ENCODE data around the gene MRPL46. TPM values are rescaled to one million over a fixed set of nuclear protein-coding genes. Genes with fewer than 3 reads are reported as not detected.

The MRPL46 gene
- total RNA-seq (2014; rRNA removed; shearing (Covaris generic)), result 32.1 and 34.1 TPM in 2 replicates

GRCh38 chr15:88467073-88467934 is at the start of gene MRPL46, which contains the start of gene MRPS11:
Gene MRPL46 (minus strand): TSS chr15:88467388. CDS start chr15:88467377, 11 bp downstream.
Gene MRPS11 (plus strand): TSS chr15:88467708. CDS start chr15:88467718, 10 bp downstream.
- Histone ChIP-seq H3K36me3 (peaks cover 16% of the 10 kb centered on the region), H3K27me3 (no peaks in the 10 kb centered on the region), H3K4me1 (no peaks in the 10 kb centered on the region; the same call in 1 of the 2 replicates), H3K4me3 (peak within 1 kb of the TSS; percentile 73), H3K9me3 (replicated peaks) (no peaks in the 10 kb centered on the region), H3K27ac (peak within 1 kb of the TSS; percentile 99)
- peak; percentile 89 to 94 for DNase-seq

- H3K27me3 ChIP-seq, result no peaks in the 10 kb centered on the region
- DNase-seq, result no peak
- no peaks in the 10 kb centered on the region for H3K4me1 ChIP-seq
- no peak overlapping the region for H3K27ac ChIP-seq
- H3K36me3 ChIP-seq, result peaks cover 7% of the 10 kb centered on the region
- no peaks in the 10 kb centered on the region for H3K9me3 ChIP-seq (replicated peaks)
- H3K4me3 ChIP-seq, result no peak overlapping the region
Observed at GRCh38 chr15:88513195-88513594, 46.0 kb upstream of the MRPL46 start.

DNA sequence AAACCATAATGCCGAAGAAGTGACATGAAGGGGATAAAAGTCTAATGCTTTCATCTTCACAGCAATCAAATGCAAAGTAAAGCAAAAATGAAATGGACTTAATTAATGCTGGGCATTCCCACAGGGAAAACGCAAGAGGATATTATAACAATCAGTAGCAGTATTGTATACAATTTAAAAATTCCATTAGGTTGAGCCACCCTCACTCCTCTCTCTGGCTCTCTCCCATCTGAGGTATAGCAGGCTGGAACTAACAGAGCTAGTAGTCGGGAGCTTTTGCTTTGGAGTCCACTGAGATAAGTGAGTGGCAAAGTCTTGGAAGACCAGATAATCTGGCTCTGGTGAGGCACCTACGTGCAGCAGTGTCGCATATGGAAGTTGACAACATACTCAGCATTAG is 45.4 kb upstream of the MRPL46 start:
- no peak overlapping the region for H3K27ac ChIP-seq
- no peak for DNase-seq
- H3K4me3 ChIP-seq, result no peak overlapping the region
- H3K27me3 ChIP-seq, result no peaks in the 10 kb centered on the region
- no peaks in the 10 kb centered on the region for H3K9me3 ChIP-seq (replicated peaks)
- peaks cover 7% of the 10 kb centered on the region for H3K36me3 ChIP-seq
- H3K4me1 ChIP-seq, result no peaks in the 10 kb centered on the region

- H3K4me3 ChIP-seq, result no peak overlapping the region
- no peaks in the 10 kb centered on the region for H3K9me3 ChIP-seq (replicated peaks)
- H3K27ac ChIP-seq, result no peak overlapping the region
- DNase-seq, result no peak
- no peaks in the 10 kb centered on the region for H3K4me1 ChIP-seq
- H3K36me3 ChIP-seq, result peaks cover 7% of the 10 kb centered on the region
- no peaks in the 10 kb centered on the region for H3K27me3 ChIP-seq
Observed at GRCh38 chr15:88512078-88512477, 44.9 kb upstream of the MRPL46 start.

- Histone ChIP-seq H3K27me3 (no peaks in the 10 kb centered on the region), H3K27ac (no peak overlapping the region), H3K9me3 (replicated peaks) (no peaks in the 10 kb centered on the region), H3K36me3 (peaks cover 3% of the 10 kb centered on the region), H3K4me1 (no peaks in the 10 kb centered on the region), H3K4me3 (no peak overlapping the region)
- DNase-seq, result no peak
Observed at GRCh38 chr15:88511161-88511560, 44.0 kb upstream of the MRPL46 start.

DNA sequence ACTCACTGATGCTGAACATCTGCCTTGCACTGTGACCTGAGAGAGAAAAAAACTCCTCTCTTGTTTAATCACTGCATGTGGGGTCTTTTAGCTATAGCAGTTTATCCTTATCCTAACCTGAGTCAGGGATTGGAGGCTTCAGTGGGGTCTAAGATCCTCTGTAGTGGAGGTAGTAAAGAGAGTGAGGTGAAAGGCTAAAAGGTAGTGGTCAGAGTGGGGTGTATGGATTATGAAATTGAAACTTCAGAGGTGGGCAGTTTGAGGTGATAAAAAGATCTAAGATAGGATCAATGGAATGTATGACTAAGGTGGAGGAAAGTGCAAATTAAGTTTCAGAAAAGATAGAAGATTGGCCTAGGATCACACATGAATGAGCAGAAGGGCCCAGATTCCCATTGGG is 42.8 kb upstream of the MRPL46 start:
- H3K36me3 ChIP-seq, result peaks cover 4% of the 10 kb centered on the region
- no peak overlapping the region for H3K4me3 ChIP-seq
- H3K27ac ChIP-seq, result no peak overlapping the region
- no peaks in the 10 kb centered on the region for H3K27me3 ChIP-seq
- DNase-seq, result no peak
- no peaks in the 10 kb centered on the region for H3K9me3 ChIP-seq (replicated peaks)
- no peaks in the 10 kb centered on the region for H3K4me1 ChIP-seq

DNA sequence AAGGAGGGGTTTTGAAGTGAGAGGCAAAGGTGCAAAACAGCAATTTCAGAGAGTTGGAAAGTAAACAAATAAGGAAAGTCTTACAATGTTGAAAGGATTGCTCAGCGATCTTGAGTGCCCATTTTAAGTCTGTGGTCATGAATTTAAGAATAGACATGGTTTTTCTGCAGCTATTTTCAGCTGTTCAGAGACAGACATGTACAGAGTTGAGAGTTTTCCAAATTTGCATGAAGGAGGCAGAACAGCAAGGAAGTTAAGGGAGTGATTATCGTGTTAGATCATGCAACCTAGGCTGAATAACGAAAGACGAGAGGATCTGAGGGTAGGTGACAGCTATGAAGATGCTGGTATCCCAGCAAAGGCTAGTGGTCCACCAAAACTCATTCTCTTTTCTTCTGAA is 42.1 kb upstream of the MRPL46 start:
- no peak overlapping the region for H3K27ac ChIP-seq
- peaks cover 6% of the 10 kb centered on the region for H3K36me3 ChIP-seq
- no peaks in the 10 kb centered on the region for H3K4me1 ChIP-seq
- H3K27me3 ChIP-seq, result no peaks in the 10 kb centered on the region
- no peak overlapping the region for H3K4me3 ChIP-seq
- DNase-seq, result no peak
- no peaks in the 10 kb centered on the region for H3K9me3 ChIP-seq (replicated peaks)

DNA sequence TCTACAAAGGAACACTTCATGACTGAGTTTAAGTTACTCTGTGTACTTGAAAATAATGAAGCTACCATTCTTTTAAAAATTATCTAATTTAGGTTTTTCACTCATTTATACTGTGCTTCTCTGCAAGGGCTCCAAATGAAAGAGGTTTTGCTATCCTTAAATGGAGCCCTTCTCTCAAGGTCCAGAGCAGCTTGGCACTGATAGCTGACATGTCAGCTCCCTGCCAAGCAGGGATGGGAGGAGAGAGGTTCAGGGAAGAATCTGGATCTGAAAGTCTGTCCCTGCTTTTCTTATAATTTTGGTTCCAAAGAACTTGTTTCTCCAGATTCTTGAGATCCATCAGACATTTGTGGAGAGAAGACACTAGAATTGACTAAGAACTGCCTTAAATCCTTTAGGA is 39.4 kb upstream of the MRPL46 start:
- Histone ChIP-seq H3K4me1 (no peaks in the 10 kb centered on the region), H3K36me3 (peaks cover 3% of the 10 kb centered on the region), H3K27me3 (no peaks in the 10 kb centered on the region), H3K9me3 (replicated peaks) (no peaks in the 10 kb centered on the region), H3K4me3 (no peak overlapping the region), H3K27ac (no peak overlapping the region)
- no peak for DNase-seq

GRCh38 chr15:88505721-88506120 is 38.5 kb upstream of the MRPL46 start:
- no peaks in the 10 kb centered on the region for H3K4me1 ChIP-seq
- no peaks in the 10 kb centered on the region for H3K9me3 ChIP-seq (replicated peaks)
- H3K27ac ChIP-seq, result no peak overlapping the region
- H3K27me3 ChIP-seq, result no peaks in the 10 kb centered on the region
- H3K4me3 ChIP-seq, result no peak overlapping the region
- H3K36me3 ChIP-seq, result peaks cover 3% of the 10 kb centered on the region
- no peak for DNase-seq

DNA sequence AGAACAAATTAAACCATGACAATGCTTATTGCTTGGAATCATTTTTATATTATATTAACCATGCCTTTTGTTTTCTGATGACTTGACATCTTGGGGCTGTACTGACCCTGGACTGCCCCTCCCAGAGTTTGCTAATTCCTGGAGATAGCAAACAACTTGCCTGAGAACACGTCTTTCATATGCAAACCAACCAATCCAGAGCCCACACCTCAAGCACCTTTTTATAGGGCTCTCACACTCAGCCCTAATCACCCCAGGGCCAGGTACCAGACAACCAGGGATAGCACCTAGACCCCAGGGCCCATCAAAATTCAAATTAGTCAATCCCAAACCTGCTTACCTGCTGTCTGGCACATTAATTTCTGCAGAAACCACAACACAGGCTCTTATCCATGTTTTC is 37.3 kb upstream of the MRPL46 start:
- no peaks in the 10 kb centered on the region for H3K9me3 ChIP-seq (replicated peaks)
- H3K27ac ChIP-seq, result no peak overlapping the region
- H3K4me3 ChIP-seq, result no peak overlapping the region
- DNase-seq, result no peak
- no peaks in the 10 kb centered on the region for H3K4me1 ChIP-seq
- no peaks in the 10 kb centered on the region for H3K27me3 ChIP-seq
- peaks cover 4% of the 10 kb centered on the region; the same call in 1 of the 2 replicates for H3K36me3 ChIP-seq

GRCh38 chr15:88498996-88499395 is 31.8 kb upstream of the MRPL46 start:
- Histone ChIP-seq H3K4me3 (no peak overlapping the region), H3K36me3 (0 out of 2 replicates have a peak, but pooled peaks cover 2% of the 10 kb centered on the region), H3K9me3 (replicated peaks) (no peaks in the 10 kb centered on the region), H3K27me3 (no peaks in the 10 kb centered on the region), H3K4me1 (no peaks in the 10 kb centered on the region), H3K27ac (no peak overlapping the region)
- peak in 1 of 2 experiments; percentile 30 for DNase-seq

DNA sequence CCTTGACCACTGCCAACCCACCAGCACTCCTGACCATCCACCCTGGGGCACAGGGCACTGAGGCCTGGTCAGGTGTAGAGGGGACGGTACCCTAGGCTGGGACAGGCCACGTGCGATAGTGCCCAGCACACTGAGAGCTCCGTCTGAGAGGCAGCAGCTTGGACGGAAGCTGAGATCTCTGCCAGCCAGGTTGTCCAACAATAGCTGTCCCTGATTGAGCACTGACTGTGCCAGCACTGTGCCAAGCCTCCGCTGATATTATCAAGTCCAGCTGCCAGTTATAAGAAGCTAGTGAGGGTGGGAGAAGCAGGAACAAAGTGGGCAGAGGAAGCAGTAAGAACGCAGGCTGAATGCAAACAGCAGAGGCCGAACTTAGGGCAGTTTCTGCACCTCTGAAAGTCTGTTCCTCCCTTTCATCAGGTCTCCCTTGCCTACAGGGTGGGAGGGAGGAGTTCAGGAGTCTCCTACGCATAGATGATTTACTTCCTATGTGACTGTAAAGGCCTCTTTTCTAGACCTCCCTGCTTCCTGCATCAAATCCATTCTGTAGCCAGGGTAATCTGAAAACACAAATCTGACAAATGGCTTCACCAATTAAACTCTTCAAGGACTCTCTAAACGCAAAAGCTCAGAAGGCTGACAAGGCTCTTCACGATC is 30.0 kb upstream of the MRPL46 start:
- DNase-seq, result no peak
- Histone ChIP-seq H3K36me3 (0 out of 2 replicates have a peak, but pooled peaks cover 2% of the 10 kb centered on the region), H3K27ac (no peak overlapping the region), H3K4me1 (no peaks in the 10 kb centered on the region), H3K4me3 (no peak overlapping the region), H3K9me3 (replicated peaks) (no peaks in the 10 kb centered on the region), H3K27me3 (no peaks in the 10 kb centered on the region)

DNA sequence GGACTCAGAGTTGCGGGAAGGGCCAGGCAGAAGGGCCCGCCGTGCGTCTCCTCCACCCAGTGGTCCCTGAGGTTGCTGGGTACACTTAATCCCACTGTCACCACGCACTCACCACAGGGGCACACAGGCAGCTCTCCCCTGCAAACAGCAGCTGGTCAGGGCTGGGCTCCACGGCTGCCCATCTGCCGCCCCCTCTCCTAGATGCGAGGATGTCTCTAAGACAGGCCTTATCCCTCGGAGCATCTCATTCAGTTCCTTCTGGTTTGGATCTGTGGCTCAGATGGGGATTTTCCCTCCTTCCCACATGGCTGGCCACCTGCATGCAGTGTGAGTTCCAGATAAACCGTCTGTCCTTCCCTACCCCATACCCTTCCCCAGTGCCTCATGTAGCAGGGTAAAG is 26.7 kb upstream of the MRPL46 start:
- Histone ChIP-seq H3K27ac (no peak overlapping the region), H3K9me3 (replicated peaks) (no peaks in the 10 kb centered on the region), H3K27me3 (no peaks in the 10 kb centered on the region), H3K36me3 (no peaks in the 10 kb centered on the region), H3K4me1 (no peaks in the 10 kb centered on the region), H3K4me3 (no peak overlapping the region)
- peak; percentile 27 to 35 for DNase-seq

DNA sequence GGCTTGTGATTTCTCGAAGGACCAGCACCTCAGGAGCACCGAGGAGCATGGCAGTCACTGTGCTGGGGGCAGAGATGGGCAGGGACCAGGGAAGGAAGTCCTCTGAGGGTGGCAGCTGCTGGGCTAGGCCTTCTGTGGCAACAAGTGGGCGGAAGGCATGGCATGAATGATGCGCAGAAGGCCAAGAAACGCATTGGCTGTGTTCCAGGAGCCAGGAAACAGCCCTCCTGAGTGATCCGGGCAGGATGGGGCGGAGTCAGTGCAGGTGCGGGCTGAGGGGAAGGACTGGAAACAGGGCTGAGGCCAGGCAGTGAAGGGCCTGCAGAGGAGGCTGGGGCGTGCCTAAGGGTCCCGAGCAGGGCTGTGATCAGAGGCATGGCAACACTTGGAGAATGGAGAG is 24.0 kb upstream of the MRPL46 start:
- DNase-seq, result no peak
- Histone ChIP-seq H3K27ac (no peak overlapping the region), H3K4me1 (peaks cover 17% of the 10 kb centered on the region), H3K9me3 (replicated peaks) (no peaks in the 10 kb centered on the region), H3K27me3 (no peaks in the 10 kb centered on the region), H3K36me3 (no peaks in the 10 kb centered on the region), H3K4me3 (no peak overlapping the region)

DNA sequence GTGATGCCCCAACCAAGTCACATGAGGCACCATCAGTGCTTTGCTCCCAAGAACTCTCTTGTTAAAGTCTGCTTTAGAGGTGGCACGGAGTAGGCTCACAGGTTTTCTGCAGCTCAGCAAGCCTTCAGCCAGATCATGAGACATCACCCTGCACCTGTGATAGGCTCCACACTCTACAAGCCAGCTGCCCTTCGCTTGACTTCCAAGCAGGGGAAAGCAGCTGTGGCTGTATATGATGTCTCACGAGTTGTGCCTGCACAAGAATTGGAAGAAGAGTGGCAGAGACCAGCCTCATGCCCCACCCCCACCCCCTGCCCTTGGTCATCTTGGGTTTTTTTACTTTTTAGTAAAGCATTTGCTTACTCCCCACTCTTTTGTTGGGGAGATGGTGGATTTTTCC is 22.8 kb upstream of the MRPL46 start:
- Histone ChIP-seq H3K36me3 (no peaks in the 10 kb centered on the region), H3K27ac (no peak overlapping the region), H3K4me1 (peaks cover 29% of the 10 kb centered on the region), H3K9me3 (replicated peaks) (no peaks in the 10 kb centered on the region), H3K27me3 (no peaks in the 10 kb centered on the region), H3K4me3 (no peak overlapping the region)
- DNase-seq, result peak; percentile 42 to 60
